CD4-positive, alpha-beta T cell (primary cell): ENCODE data around the gene NKD1. TPM values are rescaled to one million over a fixed set of nuclear protein-coding genes. Genes with fewer than 3 reads are reported as not detected.

Experiments used
- ATAC-seq: fragments of 200-7000 bp; cut with Tn5 transposase; one replicate; pipeline ENCODE4 v1.10.0; 2022; ENCODE audit warnings: mild to moderate bottlenecking; ENCODE audit not compliant: poor library complexity
- CTCF ChIA-PET: fragments of 350-600 bp; sonication (Branson Sonifier 250); formaldehyde crosslinking; loops from one replicate; lab custom pipeline; 2021; ENCODE audit warnings: antibody characterized with exemption, inconsistent platforms; lab: Charles Lee
- POLR2A ChIA-PET: fragments of 350-600 bp; sonication (Branson Sonifier 250); formaldehyde crosslinking; loops from one replicate; lab custom pipeline; 2021; ENCODE audit warnings: antibody characterized with exemption, inconsistent platforms; lab: Charles Lee
- DNase-seq, 14 experiments: peaks; one replicate each; pipeline ENCODE4 v3.0.0-alpha.2; 2013 to 2020; ENCODE audit warnings: mixed read lengths in 2 of 14
- H3K27ac ChIP-seq, 2 donors: one replicate each; pipeline versions ENCODE4 v1.5.1 to v1.7.0; 2013; ENCODE audit warnings: low read length in 2 of 2, low read depth in 1 of 2, mild to moderate bottlenecking in 1 of 2
- H3K27me3 ChIP-seq, 2 experiments: 1 replicate in 1 of 2; 2 replicates in 1 of 2; pipeline versions ENCODE4 v1.6.1 to v1.7.0; 2013; ENCODE audit warnings: low read length in 2 of 2, control low read depth in 1 of 2, mild to moderate bottlenecking in 1 of 2, moderate library complexity in 1 of 2; ENCODE audit not compliant: insufficient read depth in 2 of 2, control insufficient read depth in 1 of 2
- H3K36me3 ChIP-seq: one replicate; pipeline ENCODE4 v1.6.1; 2013; ENCODE audit warnings: low read length, control low read depth; ENCODE audit not compliant: insufficient read depth
- H3K4me1 ChIP-seq: one replicate; pipeline ENCODE4 v1.6.1; 2013; ENCODE audit warnings: low read length, control low read depth; ENCODE audit not compliant: insufficient read depth
- H3K4me3 ChIP-seq: one replicate; pipeline ENCODE4 v1.5.1; 2013; ENCODE audit warnings: mild to moderate bottlenecking, low read length, moderate library complexity
- H3K9me3 ChIP-seq, 2 experiments: 1 replicate in 1 of 2; 2 replicates in 1 of 2; pipeline versions ENCODE4 v1.6.1 to v1.7.0; 2013; ENCODE audit warnings: low read length in 2 of 2, mild to moderate bottlenecking in 2 of 2, control low read depth in 1 of 2, moderate library complexity in 1 of 2; ENCODE audit not compliant: control insufficient read depth in 1 of 2, insufficient read depth in 1 of 2
- H3K27ac Mint-ChIP-seq: one replicate; pipeline ENCODE4 v1.8.0; 2020; ENCODE audit warnings: mixed read lengths
- H3K27me3 Mint-ChIP-seq: one replicate; pipeline ENCODE4 v1.8.0; 2021; ENCODE audit warnings: mixed read lengths
- H3K36me3 Mint-ChIP-seq: one replicate; pipeline ENCODE4 v1.8.0; 2021; ENCODE audit warnings: low read depth, mixed read lengths
- H3K4me1 Mint-ChIP-seq: one replicate; pipeline ENCODE4 v1.8.0; 2021; ENCODE audit warnings: low read depth, mixed read lengths
- H3K4me3 Mint-ChIP-seq: one replicate; pipeline ENCODE4 v1.8.0; 2020; ENCODE audit warnings: mild to moderate bottlenecking, mixed read lengths
- H3K9me3 Mint-ChIP-seq: one replicate; pipeline ENCODE4 v1.8.0; 2020; ENCODE audit warnings: mixed read lengths
- CTCF ChIP-seq: fragments of 200-600 bp; IDR thresholded peaks from one replicate; pipeline ENCODE4 v1.8.0; 2022; ENCODE audit warnings: antibody characterized with exemption, mild to moderate bottlenecking
- intact Hi-C, 2 experiments: fragments of 100-400 bp; cut with DNase I in 1 of 2; cut with micrococcal nuclease in 1 of 2; formaldehyde crosslinking; loops; one replicate each; pipeline versions ENCODE4 v1.15.1 to v1.9.0; 2023 to 2025; cut with DNase I, micrococcal nuclease
- total RNA-seq, 174 experiments: library from RNA in 2 of 174; stranded (reverse) in 2 of 174; gene quantifications; one replicate each; pipeline ENCODE4 v1.2.3 and lab custom pipeline; 2021 to 2026

Gene NKD1
- total RNA-seq, 2 experiments from 2014 or later, result 6.1 to 9.8 TPM

GRCh38 chr16:50560903-50561863 lies 13.0 kb downstream of the NKD1 start:
- Mint-ChIP-seq H3K4me3 (no peak overlapping the region), H3K27ac (no peak overlapping the region), H3K4me1 (peaks cover 21% of the 10 kb centered on the region), H3K36me3 (peaks cover 71% of the 10 kb centered on the region), H3K9me3 (peaks cover 2% of the 10 kb centered on the region), H3K27me3 (no peaks in the 10 kb centered on the region)
- DNase-seq (no peak), ATAC-seq (no peak)
- ChIA-PET CTCF (interaction anchor here (1.0 kb wide), 1 partner anchor 75 kb away, joined by 3 read pairs; no protein-coding TSS in a partner anchor), POLR2A (no interaction called here)
- H3K4me3 ChIP-seq, result no peak overlapping the region
- no peak for TF ChIP-seq CTCF
- H3K4me1 ChIP-seq, result peaks cover 10% of the 10 kb centered on the region
- H3K36me3 ChIP-seq, result peaks cover 2% of the 10 kb centered on the region
- no peaks in the 10 kb centered on the region for H3K27me3 ChIP-seq
- H3K27ac ChIP-seq, result no peak overlapping the region
- H3K9me3 ChIP-seq, result peaks cover 7 to 14% of the 10 kb centered on the region in 2 experiments
- intact Hi-C loops, result no loop called here

GRCh38 chr16:50562657-50563056 lies 14.5 kb downstream of the NKD1 start:
- TF ChIP-seq CTCF, result no peak
- CTCF ChIA-PET, result no interaction called here
- intact Hi-C loops, result no loop called here
- H3K36me3 ChIP-seq, result peaks cover 4% of the 10 kb centered on the region
- peaks cover 2% of the 10 kb centered on the region for H3K9me3 Mint-ChIP-seq
- H3K4me3 ChIP-seq, result no peak overlapping the region
- peaks cover 10% of the 10 kb centered on the region for H3K4me1 ChIP-seq
- ATAC-seq (no peak), DNase-seq (no peak)
- no peaks in the 10 kb centered on the region for H3K27me3 ChIP-seq
- POLR2A ChIA-PET, result no interaction called here
- no peak overlapping the region for H3K27ac Mint-ChIP-seq
- H3K27ac ChIP-seq, result no peak overlapping the region
- peaks cover 65% of the 10 kb centered on the region for H3K36me3 Mint-ChIP-seq
- no peaks in the 10 kb centered on the region for H3K27me3 Mint-ChIP-seq
- H3K9me3 ChIP-seq, result peaks cover 7 to 10% of the 10 kb centered on the region in 2 experiments
- peak overlapping the region; percentile 1 for H3K4me3 Mint-ChIP-seq
- peaks cover 17% of the 10 kb centered on the region for H3K4me1 Mint-ChIP-seq

GRCh38 chr16:50563989-50564388 lies 15.8 kb downstream of the NKD1 start:
- Histone ChIP-seq H3K4me3 (no peak overlapping the region), H3K27me3 (no peaks in the 10 kb centered on the region), H3K36me3 (peaks cover 4% of the 10 kb centered on the region), H3K27ac (no peak overlapping the region), H3K4me1 (peaks cover 10% of the 10 kb centered on the region), H3K9me3 (peaks cover 7 to 10% of the 10 kb centered on the region in 2 experiments)
- POLR2A ChIA-PET, result no interaction called here
- no peak for TF ChIP-seq CTCF
- H3K36me3 Mint-ChIP-seq, result peaks cover 62% of the 10 kb centered on the region
- CTCF ChIA-PET, result no interaction called here
- no peak overlapping the region for H3K4me3 Mint-ChIP-seq
- H3K9me3 Mint-ChIP-seq, result peaks cover 2% of the 10 kb centered on the region
- intact Hi-C loops, result no loop called here
- H3K27ac Mint-ChIP-seq, result no peak overlapping the region
- H3K27me3 Mint-ChIP-seq, result no peaks in the 10 kb centered on the region
- ATAC-seq (no peak), DNase-seq (no peak)
- peaks cover 17% of the 10 kb centered on the region for H3K4me1 Mint-ChIP-seq
